PC-9 (cell line): ENCODE measurements around the gene NLGN1. TPM values are rescaled to one million over a fixed set of nuclear protein-coding genes. Genes with fewer than 3 reads are reported as not detected.

Experiments used
- BruUV-seq: library from RNA; stranded (reverse); fragments of 400-500 nt; replicated peaks from 2 replicates; lab custom pipeline; 2021; lab: Mats Ljungman, UMichigan
- CTCF ChIA-PET: fragments of 300-600 bp; sonication (Branson Sonifier 250); formaldehyde crosslinking; loops from one replicate; lab custom pipeline; 2022; ENCODE audit warnings: antibody characterized with exemption; lab: Charles Lee
- POLR2A ChIA-PET: fragments of 300-600 bp; sonication (Branson Sonifier 250); formaldehyde crosslinking; loops from one replicate; lab custom pipeline; 2022; ENCODE audit warnings: antibody characterized with exemption; ENCODE audit not compliant: unreplicated experiment; lab: Charles Lee
- DNase-seq, 2 experiments: peaks; one replicate each; pipeline versions ENCODE4 v3.0.0 to v3.0.0-alpha.2; 2015 to 2022; ENCODE audit warnings: mixed read lengths in 1 of 2
- H2AFZ ChIP-seq: fragments of 200-600 bp; sonication (generic); 2 replicates; pipeline ENCODE4 v1.8.1; 2017; ENCODE audit warnings: antibody characterized with exemption
- H3F3A ChIP-seq: fragments of 200-600 bp; sonication (generic); 2 replicates; pipeline ENCODE4 v1.8.1; 2017; ENCODE audit warnings: antibody characterized with exemption, mild to moderate bottlenecking, low read depth; ENCODE audit not compliant: insufficient read depth
- H3K27ac ChIP-seq: fragments of 200-600 bp; sonication (generic); 2 replicates; pipeline ENCODE4 v1.6.1; 2016; ENCODE audit warnings: mixed run types
- H3K27me3 ChIP-seq: fragments of 200-600 bp; sonication (generic); 2 replicates; pipeline ENCODE4 v1.6.1; 2016; ENCODE audit warnings: low read depth, mixed run types; ENCODE audit not compliant: insufficient read depth
- H3K36me3 ChIP-seq: fragments of 200-600 bp; sonication (generic); 2 replicates; pipeline ENCODE4 v1.6.1; 2016; ENCODE audit warnings: low read depth, mixed run types
- H3K4me1 ChIP-seq: fragments of 200-600 bp; sonication (generic); replicated peaks from 2 replicates; pipeline ENCODE4 v1.6.1; 2016; ENCODE audit warnings: mixed run types; ENCODE audit not compliant: insufficient read depth
- H3K4me2 ChIP-seq: fragments of 200-600 bp; sonication (generic); 2 replicates; pipeline ENCODE4 v1.6.1; 2017; ENCODE audit warnings: mixed run types
- H3K4me3 ChIP-seq: fragments of 200-600 bp; sonication (generic); 2 replicates; pipeline ENCODE4 v1.6.1; 2016; ENCODE audit warnings: mixed run types
- H3K79me2 ChIP-seq: fragments of 200-600 bp; sonication (generic); 2 replicates; pipeline ENCODE4 v1.6.1; 2017; ENCODE audit warnings: low read depth, mixed run types
- H3K9me2 ChIP-seq: fragments of 200-600 bp; sonication (generic); 2 replicates; pipeline ENCODE4 v1.8.1; 2017; ENCODE audit warnings: mild to moderate bottlenecking; ENCODE audit not compliant: insufficient read depth
- H3K9me3 ChIP-seq: fragments of 200-600 bp; sonication (generic); 2 replicates; pipeline ENCODE4 v1.8.1; 2016; ENCODE audit warnings: low read depth; ENCODE audit not compliant: insufficient read depth
- H4K20me1 ChIP-seq: fragments of 200-600 bp; sonication (generic); 2 replicates; pipeline ENCODE4 v1.8.1; 2017; ENCODE audit not compliant: insufficient read depth
- CTCF ChIP-seq: fragments of 200-600 bp; sonication (generic); conservative IDR thresholded peaks from 2 replicates; pipeline ENCODE4 v1.6.1; 2017; ENCODE audit warnings: mixed run types, antibody characterized with exemption, mild to moderate bottlenecking, moderate library complexity
- EZH2 ChIP-seq: fragments of 200-600 bp; sonication (generic); IDR thresholded peaks from 2 replicates; pipeline ENCODE4 v1.8.0; 2017; ENCODE audit warnings: antibody characterized with exemption, low read depth
- intact Hi-C: fragments of 100-400 bp; cut with micrococcal nuclease; formaldehyde crosslinking; loops from one replicate; pipeline ENCODE4 v1.10.0; 2022; ENCODE audit not compliant: unreplicated experiment
- total RNA-seq: library from RNA; stranded (reverse); gene quantifications from 2 replicates; pipeline ENCODE4 v1.2.3, GENCODE V29; 2021

The NLGN1 gene
- total RNA-seq, 1 experiment from 2014 or later = 1.4 TPM

- H4K20me1 ChIP-seq = no peaks in the 10 kb centered on the region
- TF ChIP-seq CTCF (no peak), EZH2 (no peak)
Measured at GRCh38 chr3:173706630-173707029, 309.1 kb downstream of the NLGN1 start.

GRCh38 chr3:173708191-173708590, 310.6 kb downstream of the NLGN1 start:
- Histone ChIP-seq H4K20me1 (no peaks in the 10 kb centered on the region), H3K27ac (no peak overlapping the region), H3K4me3 (no peak overlapping the region), H3K4me1 (peaks cover 16% of the 10 kb centered on the region), H3K9me3 (no peaks in the 10 kb centered on the region; the same call in 1 of the 2 replicates), H3K79me2 (no peaks in the 10 kb centered on the region), H2AFZ (no peak overlapping the region), H3K27me3 (no peaks in the 10 kb centered on the region), H3K36me3 (no peaks in the 10 kb centered on the region), H3F3A (0 out of 2 replicates have a peak, but pooled peaks cover 7% of the 10 kb centered on the region), H3K4me2 (no peak overlapping the region), H3K9me2 (no peaks in the 10 kb centered on the region; the same call in 1 of the 2 replicates)
- intact Hi-C loops = no loop called here
- CTCF ChIA-PET = no interaction called here
- DNase-seq = no peak
- POLR2A ChIA-PET = no interaction called here
- no peak for TF ChIP-seq CTCF
- no peak for TF ChIP-seq EZH2
- BruUV-seq = no TSS peak

More at GRCh38 chr3:173706630-173707029, 309.1 kb downstream of the NLGN1 start:
- BruUV-seq = no TSS peak
- Histone ChIP-seq H3K79me2 (no peaks in the 10 kb centered on the region), H3K4me1 (peaks cover 7% of the 10 kb centered on the region), H3K36me3 (no peaks in the 10 kb centered on the region), H3F3A (0 out of 2 replicates have a peak, but pooled peaks cover 3% of the 10 kb centered on the region), H3K27me3 (no peaks in the 10 kb centered on the region), H3K4me2 (no peak overlapping the region), H3K4me3 (no peak overlapping the region), H2AFZ (peak overlapping the region; percentile 37; the same call in 1 of the 2 replicates), H3K9me3 (no peaks in the 10 kb centered on the region; the same call in 1 of the 2 replicates), H3K27ac (no peak overlapping the region), H3K9me2 (no peaks in the 10 kb centered on the region; the same call in 1 of the 2 replicates)
- intact Hi-C loops = no loop called here
- no peak for DNase-seq
- CTCF ChIA-PET = no interaction called here
- POLR2A ChIA-PET = no interaction called here

- Histone ChIP-seq H2AFZ (no peak overlapping the region), H3K9me2 (0 out of 2 replicates have a peak, but pooled peaks cover under 1% of the 10 kb centered on the region), H3F3A (0 out of 2 replicates have a peak, but pooled peaks cover 7% of the 10 kb centered on the region), H3K4me2 (no peak overlapping the region), H3K4me3 (no peak overlapping the region), H3K79me2 (no peaks in the 10 kb centered on the region), H3K36me3 (no peaks in the 10 kb centered on the region), H4K20me1 (no peaks in the 10 kb centered on the region), H3K27ac (no peak overlapping the region), H3K4me1 (peaks cover 16% of the 10 kb centered on the region), H3K27me3 (no peaks in the 10 kb centered on the region), H3K9me3 (no peaks in the 10 kb centered on the region; the same call in 1 of the 2 replicates)
- intact Hi-C loops = no loop called here
- BruUV-seq = no TSS peak
- POLR2A ChIA-PET = no interaction called here
- no peak for TF ChIP-seq EZH2
- no peak for TF ChIP-seq CTCF
- CTCF ChIA-PET = no interaction called here
- no peak for DNase-seq
Measured at GRCh38 chr3:173709026-173709425, 311.5 kb downstream of the NLGN1 start.
